Brain pericyte (primary cell): ENCODE results near the gene CERK.
"Not testable (repeated sequence)": the region's sequence is repeated elsewhere in the genome, so short reads cannot be mapped to it uniquely, and the experiment has no call there.

ENCODE experiments used
- DNase-seq: peaks from one replicate; pipeline ENCODE4 v3.0.0-alpha.2; 2012; ENCODE audit warnings: low read depth, low spot score

Gene CERK

DNA sequence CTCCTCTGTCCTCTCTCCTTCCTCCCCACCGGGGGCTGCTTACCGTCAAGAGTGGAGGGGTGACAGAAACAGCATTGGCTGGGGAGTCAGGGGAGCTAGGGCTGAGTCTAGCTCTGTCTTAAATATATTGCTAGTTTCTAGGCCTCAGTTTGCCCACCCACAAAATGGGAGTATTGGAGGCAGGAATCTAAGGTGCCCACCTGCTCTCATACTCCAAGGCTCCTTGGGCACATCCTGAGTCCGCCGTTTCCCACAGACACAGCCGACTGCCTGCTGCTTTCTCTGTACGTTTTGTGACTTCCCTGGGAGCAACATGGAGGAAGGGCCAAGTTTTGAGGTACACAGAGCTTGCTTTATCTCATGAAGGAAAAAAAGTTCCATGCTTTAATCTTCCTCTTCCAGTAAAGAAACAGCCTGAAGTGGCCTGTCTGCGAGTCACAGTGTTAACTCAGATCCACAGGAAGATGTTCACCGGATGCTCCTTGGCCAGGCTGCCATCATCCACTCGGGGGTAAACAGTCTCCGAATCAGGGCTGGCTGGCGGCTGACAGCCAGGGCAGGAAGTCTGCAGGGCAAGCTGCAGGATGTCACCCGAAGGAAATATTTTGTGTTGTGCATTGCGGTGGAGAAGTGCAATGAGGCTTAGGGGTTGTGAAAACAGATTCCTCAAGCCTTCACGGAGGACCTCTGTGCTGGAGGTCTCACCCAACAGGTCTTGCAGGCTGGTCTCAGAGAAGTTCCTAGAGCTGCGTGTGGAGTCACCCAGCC is 11.0 kb upstream of the CERK start:
- DNase-seq: no peak

DNA sequence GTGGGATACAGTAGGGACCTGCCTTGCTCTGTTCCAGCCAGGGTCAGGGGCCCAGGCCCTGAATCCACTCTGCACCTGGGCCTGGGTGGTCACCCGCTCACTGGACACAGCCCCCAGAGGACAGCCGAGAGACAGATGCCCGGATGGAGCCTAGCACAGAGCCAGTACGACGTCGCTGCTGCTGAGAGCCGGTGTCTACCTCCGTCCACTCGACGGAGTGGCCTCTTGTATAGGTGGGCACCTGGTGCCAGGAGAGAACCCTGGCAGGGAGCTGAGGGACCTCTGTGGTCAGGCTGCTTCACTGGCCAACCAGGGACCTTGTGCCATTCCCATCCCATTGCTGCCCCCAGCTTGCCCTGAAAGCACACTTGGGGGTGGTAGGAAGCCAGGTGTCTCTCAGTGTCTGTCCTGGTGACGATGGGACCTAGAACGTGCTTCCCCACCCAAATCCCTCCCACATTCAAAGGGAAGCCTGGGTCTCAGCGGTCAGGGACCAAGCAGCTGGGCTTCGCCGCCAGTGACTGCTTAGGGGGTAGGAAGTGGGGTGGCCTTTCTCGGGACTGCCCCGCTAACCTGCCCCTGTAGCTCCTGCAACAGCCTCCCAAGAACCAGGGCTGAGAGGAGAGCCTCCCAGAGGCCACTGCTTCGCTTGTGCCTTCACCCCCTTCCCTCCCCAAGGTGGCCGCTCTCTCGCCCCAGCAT is 10.3 kb upstream of the CERK start:
- DNase-seq: no peak

DNA sequence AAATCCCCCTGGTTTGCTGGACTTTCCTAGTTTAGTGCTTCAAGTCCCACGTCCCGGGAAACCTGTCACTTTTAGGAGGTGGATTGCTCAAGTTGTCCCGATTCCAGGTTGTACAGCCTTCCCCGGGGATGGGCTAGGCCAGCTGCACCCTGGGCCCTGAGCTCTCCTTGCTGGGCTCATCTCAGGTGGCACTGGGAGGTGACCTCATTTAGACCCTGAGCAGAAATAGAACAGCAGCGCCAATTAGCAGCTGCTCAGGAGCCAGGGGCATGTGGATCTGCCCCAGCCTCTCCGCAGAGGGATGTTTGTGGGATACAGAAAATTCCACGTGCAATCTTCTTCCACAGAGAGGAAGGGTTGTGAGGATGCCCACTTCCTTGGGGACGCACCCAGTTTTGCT is 9.6 kb upstream of the CERK start:
- DNase-seq: no peak

DNA sequence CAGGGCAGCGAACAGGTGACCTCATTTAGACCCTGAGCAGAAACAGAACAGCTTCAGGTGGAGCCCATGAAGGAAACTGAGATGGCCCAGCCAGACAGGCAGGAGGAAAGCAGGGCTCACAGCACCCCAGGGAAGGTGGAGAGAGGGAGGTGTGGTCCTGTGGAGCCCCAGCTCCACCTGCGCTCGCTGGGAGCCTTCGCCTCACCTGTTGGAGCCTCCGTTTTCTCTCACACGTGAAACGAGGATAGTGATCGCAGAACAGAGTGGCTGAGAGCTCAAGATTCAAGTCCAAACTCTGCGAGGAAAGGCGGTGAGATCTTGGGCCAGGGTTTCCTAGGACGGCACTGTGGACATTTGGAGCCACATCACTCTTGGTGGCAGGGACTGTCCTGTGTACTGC is 8.6 kb upstream of the CERK start:
- no peak for DNase-seq

DNA sequence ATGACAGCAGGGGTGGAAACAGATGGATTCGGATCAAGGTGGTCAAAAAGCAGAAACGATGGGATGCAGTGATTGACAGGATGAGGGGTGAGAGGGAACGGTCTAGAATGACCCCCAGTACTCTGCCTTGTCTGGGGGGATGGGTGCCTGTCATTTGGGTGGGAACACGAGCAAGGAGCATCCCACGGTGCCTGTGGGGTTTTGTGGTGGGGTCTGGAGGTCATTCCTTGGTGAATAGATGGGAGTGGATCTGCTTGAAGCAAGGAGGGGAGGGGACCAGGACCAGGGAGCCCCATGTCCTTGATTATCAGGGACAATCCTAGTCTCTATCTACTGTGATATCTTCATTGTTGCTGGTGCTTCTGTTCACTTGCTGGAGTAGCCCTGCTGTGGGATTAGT is 8.1 kb upstream of the CERK start:
- no peak for DNase-seq

DNA sequence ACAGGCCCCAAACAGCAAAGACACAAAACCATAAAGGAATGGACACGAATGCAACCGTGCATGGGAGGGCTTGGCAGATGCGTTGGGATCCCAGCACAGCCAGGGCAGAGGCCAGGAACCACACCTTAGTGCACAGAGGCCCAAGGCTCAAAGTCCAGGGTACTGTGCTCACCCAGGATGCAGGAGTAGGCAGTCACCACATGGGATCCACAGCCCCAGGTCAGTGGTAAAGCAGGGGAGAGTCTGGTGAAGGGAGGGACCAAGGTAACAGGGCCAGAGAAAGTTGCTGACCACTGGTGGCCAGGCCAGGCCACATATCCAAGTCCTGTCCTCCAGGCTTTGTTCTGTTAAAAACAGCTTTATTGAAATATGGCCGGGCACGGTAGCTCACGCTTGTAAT is 6.5 kb upstream of the CERK start:
- DNase-seq: no peak

DNA sequence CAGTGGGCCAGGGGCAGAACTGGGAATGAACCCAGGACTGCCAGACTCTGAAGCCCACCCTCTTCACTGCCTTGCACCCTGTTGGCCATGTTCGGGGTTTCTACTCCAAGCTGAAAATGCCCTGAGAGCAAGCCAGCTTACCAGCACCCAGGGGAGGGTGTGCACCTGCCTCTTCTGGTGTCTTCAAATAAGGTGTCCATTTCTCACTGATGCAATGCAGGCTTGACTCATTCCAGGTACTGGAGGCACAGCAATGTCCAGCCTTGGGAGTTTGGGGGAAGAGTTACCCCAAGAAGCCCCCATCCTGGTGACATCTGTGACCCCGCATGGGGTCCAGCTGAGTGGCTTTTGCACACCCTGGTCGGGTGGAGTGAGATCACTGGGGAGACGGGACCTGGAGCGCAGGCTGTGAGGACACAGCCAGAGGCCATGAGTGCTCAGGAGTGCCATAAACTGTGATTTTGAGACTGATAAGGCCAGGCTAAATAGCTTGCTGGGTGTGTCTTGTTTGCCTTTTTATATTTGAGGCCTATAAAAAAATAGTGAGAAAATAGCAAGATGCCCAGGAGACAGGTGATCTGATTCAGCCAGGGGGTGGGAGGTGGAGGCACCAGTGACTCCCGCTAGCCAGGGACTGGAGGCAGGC is 4.6 kb upstream of the CERK start:
- no peak for DNase-seq

DNA sequence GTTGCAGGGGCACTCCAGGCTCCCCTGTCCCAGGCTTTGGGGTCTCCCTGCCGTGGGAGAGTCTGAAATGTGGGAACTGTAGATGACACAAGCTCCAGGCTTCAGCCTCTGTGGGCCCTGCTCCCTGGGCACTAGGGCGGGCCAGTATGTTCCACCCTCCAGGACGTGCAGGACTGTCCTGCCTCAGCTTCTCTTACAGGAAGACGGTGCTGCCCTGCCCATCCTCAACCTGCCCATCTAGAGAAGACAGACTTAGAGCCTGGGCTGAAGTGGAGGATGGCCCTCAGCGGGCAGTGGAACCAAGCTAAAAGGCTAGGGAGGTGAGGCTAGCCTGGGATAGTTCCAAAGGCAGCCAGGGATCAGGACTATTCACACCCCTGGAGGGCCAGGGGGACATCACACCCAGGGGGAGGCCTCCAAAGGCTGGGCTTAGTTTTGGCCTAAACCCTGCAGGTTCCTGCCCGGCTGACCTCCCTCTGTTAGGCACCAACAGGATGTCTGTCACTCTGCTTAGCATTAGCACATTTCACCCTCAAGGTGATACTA is 4.0 kb upstream of the CERK start:
- no peak for DNase-seq

DNA sequence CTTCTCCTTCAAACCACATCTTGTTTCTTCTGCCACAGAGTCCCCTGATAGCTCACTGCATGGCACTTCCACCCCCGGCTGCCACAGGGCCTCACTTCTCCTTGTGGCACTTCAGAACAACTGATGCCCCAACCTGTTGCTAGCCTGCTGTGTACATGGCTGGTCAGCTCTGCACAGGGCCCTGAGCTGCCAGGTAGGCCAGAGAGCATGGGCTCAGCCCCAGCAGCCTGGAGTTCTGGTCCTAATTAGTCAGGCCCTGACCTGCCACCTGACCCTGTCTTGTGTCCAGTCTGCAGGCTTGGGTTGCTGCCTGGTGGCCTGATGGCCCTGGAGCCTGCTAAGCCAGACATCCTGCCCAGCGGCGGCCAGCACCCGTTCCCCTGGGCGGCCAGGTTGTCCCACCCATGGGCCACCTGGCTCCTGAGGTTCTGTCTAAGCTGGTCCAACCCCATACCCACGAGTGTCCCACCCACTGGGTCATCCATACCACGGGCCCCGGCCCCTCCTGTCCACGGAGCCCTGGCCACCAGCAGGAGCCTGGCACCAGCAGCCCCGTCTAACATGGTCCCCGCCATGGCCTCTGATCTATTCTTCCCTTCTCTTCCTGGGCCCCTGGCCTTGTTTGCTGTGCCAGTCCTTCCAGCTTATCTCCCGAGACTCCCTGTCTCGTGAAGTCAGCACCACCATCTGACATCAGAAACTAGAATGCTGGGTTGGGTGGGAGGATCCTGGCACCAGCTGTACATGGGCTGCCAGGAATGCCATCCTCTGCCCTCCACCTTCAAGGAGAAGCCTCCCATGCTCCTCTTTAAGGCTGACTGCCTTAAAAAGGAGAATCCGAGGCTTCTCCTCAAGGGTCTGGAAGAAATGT is 3.1 kb upstream of the CERK start:
- no peak for DNase-seq

DNA sequence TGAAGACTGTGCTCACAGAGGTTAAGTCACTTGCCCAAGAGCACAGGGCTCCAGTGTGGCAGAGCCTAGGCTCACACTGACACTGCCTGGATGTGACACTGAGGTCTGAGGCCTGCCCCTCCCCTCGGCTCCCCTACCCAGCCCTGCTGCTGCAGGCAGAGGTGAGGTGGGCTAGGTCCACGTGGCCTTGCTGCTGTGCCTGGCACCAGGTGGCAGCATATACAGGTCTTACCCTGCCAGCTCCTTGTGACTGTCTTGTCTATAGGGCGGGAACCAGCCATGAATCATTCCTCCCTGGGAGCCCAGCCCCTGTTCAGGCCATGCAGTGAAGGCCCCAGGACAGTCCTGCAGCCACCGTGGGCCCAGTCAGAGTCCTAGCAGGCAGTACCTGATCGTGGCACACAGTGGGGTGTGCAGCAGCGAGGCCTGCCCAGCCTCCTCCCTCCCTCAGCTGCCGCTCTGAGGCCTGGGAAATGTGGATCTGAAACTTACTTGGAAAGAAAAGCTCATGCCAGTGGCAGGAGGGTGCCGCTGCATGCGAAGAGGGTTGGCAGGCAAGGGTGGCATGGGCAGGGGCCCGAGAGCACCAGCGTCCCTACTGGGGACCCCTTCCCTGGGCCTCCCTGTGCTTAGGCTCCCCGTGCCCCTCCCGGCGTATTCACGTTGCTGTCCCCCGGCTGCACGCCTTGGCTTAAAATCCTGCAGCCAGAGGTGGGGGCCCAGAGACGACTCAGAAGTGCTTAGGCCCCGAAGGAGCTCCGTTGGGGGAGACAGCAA is 1.2 kb upstream of the CERK start:
- no peak for DNase-seq

DNA sequence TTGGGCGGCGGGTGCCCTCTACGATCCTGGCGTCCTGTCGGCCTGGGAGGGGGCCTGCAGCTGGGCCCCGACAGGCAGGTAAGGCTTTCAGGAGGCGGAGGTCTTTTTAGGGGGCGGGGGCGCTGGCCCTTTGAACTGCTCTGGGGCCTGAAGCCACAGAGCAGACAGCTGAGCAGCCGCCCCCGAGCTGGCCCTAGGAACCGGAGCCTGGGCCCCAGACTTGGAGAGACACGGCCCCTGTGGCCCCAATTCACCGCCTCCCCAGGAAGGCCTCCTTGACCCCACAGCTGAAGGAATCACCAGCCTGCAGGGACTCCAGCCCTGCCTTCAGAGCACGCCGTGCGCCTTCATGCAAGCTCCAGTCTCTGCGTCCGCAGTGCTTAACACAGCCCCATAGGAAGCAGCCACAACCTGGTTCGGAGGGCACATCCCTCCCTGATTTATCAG is 618 bp upstream of the CERK start:
- DNase-seq: no peak

DNA sequence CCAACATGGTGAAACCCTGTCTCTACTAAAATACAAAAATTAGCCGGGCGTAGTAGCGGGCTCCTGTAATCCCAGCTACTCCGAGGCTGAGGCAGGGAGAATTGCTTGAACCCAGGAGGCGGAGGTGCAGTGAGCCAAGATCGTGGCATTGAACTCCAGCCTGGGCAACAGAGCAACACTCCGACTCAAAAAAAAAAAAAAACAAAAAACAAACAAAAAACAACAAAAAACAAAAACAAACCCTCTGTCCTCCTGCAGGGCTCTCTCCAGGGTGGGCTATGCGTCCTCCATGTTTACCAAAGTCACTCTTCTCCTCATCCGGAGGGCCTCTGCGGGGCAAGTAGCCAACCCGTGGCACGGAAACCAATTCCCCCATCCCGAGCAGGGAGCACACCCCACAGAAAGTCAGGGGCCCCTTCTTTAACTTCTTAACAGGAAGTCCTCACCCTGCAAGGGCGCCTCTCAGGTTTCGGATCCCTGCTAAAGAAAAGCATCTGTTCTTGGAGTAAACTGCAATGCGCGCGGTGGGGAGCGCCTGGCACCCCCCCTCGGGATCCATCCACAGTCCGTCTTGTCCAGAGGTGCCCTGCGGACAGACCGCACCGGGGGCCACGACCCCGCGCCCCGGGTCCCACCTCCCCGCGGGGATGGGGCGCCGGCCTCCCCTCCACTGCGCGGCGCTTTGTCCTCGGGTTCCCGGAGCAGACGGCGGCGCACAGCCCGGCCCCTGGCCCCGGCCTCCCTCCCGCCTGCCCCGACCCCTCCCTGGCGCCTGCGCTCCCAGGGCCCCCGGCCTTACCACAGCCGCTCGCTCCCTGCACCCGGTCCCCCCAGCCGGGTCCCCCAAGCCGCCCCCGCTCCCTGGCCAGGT is 712 bp downstream of the CERK start:
- DNase-seq: no peak

DNA sequence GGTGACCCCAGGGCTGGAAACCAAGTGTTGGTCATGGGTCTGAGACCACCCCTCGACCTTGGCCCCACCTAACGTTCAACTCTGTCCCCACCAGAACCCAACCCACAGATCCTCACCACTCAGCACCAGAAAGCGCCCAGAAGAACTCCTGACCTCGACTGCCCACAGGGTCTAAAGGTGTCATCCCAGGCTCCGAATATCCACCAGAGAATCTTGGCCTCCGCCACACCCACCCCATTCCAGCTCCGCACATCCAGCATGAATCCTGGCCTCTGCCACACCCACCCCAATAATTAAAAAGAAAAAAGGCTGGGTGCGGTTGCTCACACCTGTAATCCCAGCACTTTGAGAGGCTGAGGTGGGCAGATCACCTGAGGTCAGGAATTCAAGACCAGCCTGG is 1.3 kb downstream of the CERK start:
- DNase-seq: no peak

DNA sequence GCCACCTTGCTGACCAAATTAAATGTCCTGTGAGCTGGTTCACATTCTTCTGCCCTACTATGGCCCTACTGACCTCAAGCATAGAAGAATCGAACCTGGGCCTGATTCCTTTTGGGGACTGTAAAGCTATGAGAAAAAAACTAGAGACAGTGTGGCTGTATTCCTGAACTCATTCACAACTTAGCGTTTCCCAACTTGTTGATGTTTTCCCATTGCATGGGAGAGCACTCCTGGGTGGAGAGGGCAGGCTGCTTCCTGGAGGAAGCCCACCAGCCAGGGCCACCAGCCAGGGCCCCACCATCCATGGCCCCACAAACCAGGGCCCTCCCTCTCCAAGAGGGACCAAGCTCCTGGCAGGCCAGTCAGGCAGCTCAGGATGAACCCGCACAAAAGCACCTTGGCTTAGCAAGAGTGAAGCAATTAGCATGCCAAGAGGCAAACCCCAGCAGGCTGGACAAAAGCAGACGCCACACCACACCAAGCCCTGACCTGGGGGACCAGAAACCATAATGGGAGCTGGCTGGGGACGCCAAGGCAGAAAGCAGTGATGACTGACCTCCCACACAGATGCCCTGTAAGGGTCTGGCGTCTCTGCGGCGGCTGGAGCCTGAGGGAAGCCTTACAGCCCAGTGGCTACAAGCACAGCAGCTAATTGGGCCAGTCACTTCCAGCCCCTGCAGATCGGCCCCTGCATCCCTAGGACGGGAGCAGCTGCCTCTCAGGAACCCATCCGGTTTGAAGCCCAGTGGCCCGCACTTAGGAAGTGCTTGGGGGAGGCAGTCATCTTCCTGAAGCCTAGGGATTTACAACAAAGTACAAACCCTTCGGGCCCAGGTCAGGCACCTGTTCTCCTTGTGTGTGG is 2.1 kb downstream of the CERK start:
- DNase-seq: no peak

DNA sequence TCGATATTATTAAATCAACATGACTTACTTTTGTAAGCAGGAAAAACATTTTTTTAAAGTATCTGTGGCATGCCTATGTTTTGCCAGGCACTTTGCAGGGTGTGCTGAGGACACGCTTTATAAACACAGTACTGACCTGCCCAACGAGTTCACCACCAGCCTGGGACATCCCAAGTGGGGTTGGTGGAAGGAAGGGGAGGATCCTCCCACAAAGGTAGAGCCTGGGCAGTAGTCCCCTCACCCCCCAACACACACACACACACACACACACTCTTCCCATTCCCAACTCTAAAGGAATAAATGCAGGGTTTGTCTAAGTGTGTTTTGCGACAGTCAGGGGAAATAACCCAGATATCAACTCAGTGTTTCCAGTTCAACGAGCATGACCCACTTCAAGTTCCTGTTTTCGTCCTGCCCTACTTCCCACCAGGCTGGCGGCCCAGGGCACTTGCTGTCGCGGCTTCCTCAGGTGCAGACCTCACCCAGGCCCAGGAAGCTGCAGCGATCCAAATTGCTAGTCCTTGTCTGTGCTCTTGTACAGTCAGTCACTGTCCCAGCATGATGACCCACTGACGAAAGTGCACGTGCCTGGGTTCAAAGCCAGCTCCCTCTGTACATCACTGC is 3.1 kb downstream of the CERK start:
- no peak for DNase-seq

DNA sequence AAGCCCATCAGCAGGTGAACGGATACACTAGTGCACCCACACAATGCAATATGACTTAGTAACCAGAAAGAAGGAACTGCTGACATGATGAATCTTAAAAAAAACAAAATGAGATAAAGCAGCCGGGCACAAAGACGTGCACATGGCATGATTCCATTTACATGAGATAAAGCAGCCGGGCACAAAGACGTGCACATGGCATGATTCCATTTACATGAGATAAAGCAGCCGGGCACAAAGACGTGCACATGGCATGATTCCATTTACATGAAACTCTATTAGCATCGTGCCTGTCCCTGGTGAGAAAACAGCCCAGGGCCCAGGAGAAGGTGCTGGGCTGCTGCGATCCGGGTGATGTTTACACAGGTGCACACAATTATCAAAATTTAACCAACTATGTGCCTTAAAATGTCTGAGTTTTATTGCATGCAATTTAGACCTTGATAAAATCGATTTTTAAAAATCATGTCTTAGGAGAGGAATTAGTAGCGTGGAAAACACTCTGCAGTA is 3.8 kb downstream of the CERK start:
- not testable (repeated sequence) for DNase-seq

DNA sequence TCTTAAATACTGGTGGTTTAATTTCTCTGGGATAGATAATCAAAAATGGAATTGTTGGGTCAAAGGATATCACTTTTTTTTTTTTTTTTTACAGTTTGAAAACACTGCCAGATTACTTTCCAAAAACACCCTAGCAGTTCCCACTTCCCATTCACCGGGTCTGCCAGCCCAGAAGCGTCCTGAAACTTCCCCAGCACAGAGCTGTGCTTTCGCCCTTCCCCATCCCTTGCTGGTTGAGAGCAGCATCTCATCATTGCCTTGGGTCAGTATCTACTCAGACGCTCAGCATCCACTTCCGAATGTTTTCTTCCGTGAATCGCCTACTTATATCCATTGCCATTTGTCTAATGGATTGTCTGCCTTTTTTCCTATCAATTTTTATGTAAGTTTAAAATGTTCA is 5.5 kb downstream of the CERK start:
- DNase-seq: no peak

DNA sequence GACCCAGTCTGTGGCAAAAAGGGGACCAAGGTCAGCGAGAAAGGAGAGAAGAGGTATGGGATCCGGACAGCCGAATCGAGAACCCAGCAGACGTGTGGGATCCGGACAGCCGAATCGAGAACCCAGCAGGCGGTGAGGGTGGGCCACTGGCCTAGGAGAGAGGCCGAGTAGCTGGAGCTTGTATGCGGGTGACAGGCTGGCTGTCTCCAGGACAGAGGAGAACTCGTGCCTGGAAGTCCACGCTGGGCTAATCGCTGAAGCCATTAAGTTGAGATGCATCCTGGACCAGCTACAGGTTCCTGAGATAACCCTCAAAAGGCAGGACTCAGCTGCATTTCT is 6.0 kb downstream of the CERK start:
- DNase-seq: no peak
